ENCODE data around the gene ATP10A.
"Not testable (repeated sequence)": the region's sequence is repeated elsewhere in the genome, so short reads cannot be mapped to it uniquely, and the experiment has no call there.

ATP10A gene

GRCh38 chr15:25777037-25777436 is 86.1 kb downstream of the ATP10A start:
- peaks cover 3 to 21% of the 10 kb centered on the region in 2 donors for H3K9me3 ChIP-seq (ENCODE audit: control insufficient read depth in 1 of 2, low read length in 2 of 2)
- no peak overlapping the region for H3K9ac ChIP-seq (ENCODE audit: low read depth in 1 of 2, low read length in 2 of 2)
- H3K27me3 ChIP-seq (ENCODE audit: control insufficient read depth in 1 of 2, insufficient read depth in 2 of 2, low read length in 2 of 2), result no peaks in the 10 kb centered on the region
- no peaks in the 10 kb centered on the region for H3K4me1 ChIP-seq (ENCODE audit: control insufficient read depth in 1 of 2, insufficient read depth in 2 of 2, low read length in 2 of 2)
- H3K27ac ChIP-seq (ENCODE audit: low read depth, low read length), result no peak overlapping the region
- no peak overlapping the region for H3K4me3 ChIP-seq (ENCODE audit: low read depth in 1 of 2, low read length in 2 of 2)
- H3K36me3 ChIP-seq (ENCODE audit: control insufficient read depth in 1 of 2, insufficient read depth in 2 of 2, low read length in 2 of 2), result peaks cover 0 to 5% of the 10 kb centered on the region in 2 donors

GRCh38 chr15:25776071-25776746 is 86.9 kb downstream of the ATP10A start:
- Histone ChIP-seq H3K9me3 (ENCODE audit: control insufficient read depth in 1 of 2, low read length in 2 of 2) (peaks cover 3 to 21% of the 10 kb centered on the region in 2 donors), H3K4me3 (ENCODE audit: low read depth in 1 of 2, low read length in 2 of 2) (no peak overlapping the region), H3K36me3 (ENCODE audit: control insufficient read depth in 1 of 2, insufficient read depth in 2 of 2, low read length in 2 of 2) (peaks cover 0 to 5% of the 10 kb centered on the region in 2 donors), H3K27me3 (ENCODE audit: control insufficient read depth in 1 of 2, insufficient read depth in 2 of 2, low read length in 2 of 2) (no peaks in the 10 kb centered on the region), H3K27ac (ENCODE audit: low read depth, low read length) (no peak overlapping the region), H3K4me1 (ENCODE audit: control insufficient read depth in 1 of 2, insufficient read depth in 2 of 2, low read length in 2 of 2) (no peaks in the 10 kb centered on the region), H3K9ac (ENCODE audit: low read depth in 1 of 2, low read length in 2 of 2) (no peak overlapping the region)

GRCh38 chr15:25775317-25775912 is 87.7 kb downstream of the ATP10A start:
- Histone ChIP-seq H3K4me1 (ENCODE audit: control insufficient read depth in 1 of 2, insufficient read depth in 2 of 2, low read length in 2 of 2) (no peaks in the 10 kb centered on the region), H3K4me3 (ENCODE audit: low read depth in 1 of 2, low read length in 2 of 2) (no peak overlapping the region), H3K9me3 (ENCODE audit: control insufficient read depth in 1 of 2, low read length in 2 of 2) (peaks cover 3 to 22% of the 10 kb centered on the region in 2 donors), H3K36me3 (ENCODE audit: control insufficient read depth in 1 of 2, insufficient read depth in 2 of 2, low read length in 2 of 2) (peaks cover 0 to under 1% of the 10 kb centered on the region in 2 donors), H3K9ac (ENCODE audit: low read depth in 1 of 2, low read length in 2 of 2) (no peak overlapping the region), H3K27me3 (ENCODE audit: control insufficient read depth in 1 of 2, insufficient read depth in 2 of 2, low read length in 2 of 2) (no peaks in the 10 kb centered on the region), H3K27ac (ENCODE audit: low read depth, low read length) (no peak overlapping the region)

- Histone ChIP-seq H3K9me3 (ENCODE audit: control insufficient read depth in 1 of 2, low read length in 2 of 2) (peaks cover 3 to 22% of the 10 kb centered on the region in 2 donors), H3K36me3 (ENCODE audit: control insufficient read depth in 1 of 2, insufficient read depth in 2 of 2, low read length in 2 of 2) (no peaks in the 10 kb centered on the region), H3K27me3 (ENCODE audit: control insufficient read depth in 1 of 2, insufficient read depth in 2 of 2, low read length in 2 of 2) (no peaks in the 10 kb centered on the region), H3K4me3 (ENCODE audit: low read depth in 1 of 2, low read length in 2 of 2) (no peak overlapping the region), H3K9ac (ENCODE audit: low read depth in 1 of 2, low read length in 2 of 2) (no peak overlapping the region), H3K27ac (ENCODE audit: low read depth, low read length) (no peak overlapping the region), H3K4me1 (ENCODE audit: control insufficient read depth in 1 of 2, insufficient read depth in 2 of 2, low read length in 2 of 2) (no peaks in the 10 kb centered on the region)
Observed at GRCh38 chr15:25774871-25775270, 88.3 kb downstream of the ATP10A start.

- no peak overlapping the region for H3K27ac ChIP-seq (ENCODE audit: low read depth, low read length)
- no peak overlapping the region for H3K4me3 ChIP-seq (ENCODE audit: low read depth in 1 of 2, low read length in 2 of 2)
- H3K9ac ChIP-seq (ENCODE audit: low read depth in 1 of 2, low read length in 2 of 2), result no peak overlapping the region
- H3K4me1 ChIP-seq (ENCODE audit: control insufficient read depth in 1 of 2, insufficient read depth in 2 of 2, low read length in 2 of 2), result no peaks in the 10 kb centered on the region
- H3K36me3 ChIP-seq (ENCODE audit: control insufficient read depth in 1 of 2, insufficient read depth in 2 of 2, low read length in 2 of 2), result no peaks in the 10 kb centered on the region
- peaks cover 3 to 19% of the 10 kb centered on the region in 2 donors for H3K9me3 ChIP-seq (ENCODE audit: control insufficient read depth in 1 of 2, low read length in 2 of 2)
- no peaks in the 10 kb centered on the region for H3K27me3 ChIP-seq (ENCODE audit: control insufficient read depth in 1 of 2, insufficient read depth in 2 of 2, low read length in 2 of 2)
Observed at GRCh38 chr15:25773248-25773647, 89.9 kb downstream of the ATP10A start.

GRCh38 chr15:25772500-25772899 is 90.6 kb downstream of the ATP10A start:
- H3K9me3 ChIP-seq (ENCODE audit: control insufficient read depth in 1 of 2, low read length in 2 of 2), result peaks cover 3 to 19% of the 10 kb centered on the region in 2 donors
- H3K9ac ChIP-seq (ENCODE audit: low read depth in 1 of 2, low read length in 2 of 2), result no peak overlapping the region
- H3K4me3 ChIP-seq (ENCODE audit: low read depth in 1 of 2, low read length in 2 of 2), result no peak overlapping the region
- H3K36me3 ChIP-seq (ENCODE audit: control insufficient read depth in 1 of 2, insufficient read depth in 2 of 2, low read length in 2 of 2), result no peaks in the 10 kb centered on the region
- H3K4me1 ChIP-seq (ENCODE audit: control insufficient read depth in 1 of 2, insufficient read depth in 2 of 2, low read length in 2 of 2), result no peaks in the 10 kb centered on the region
- no peak overlapping the region for H3K27ac ChIP-seq (ENCODE audit: low read depth, low read length)
- H3K27me3 ChIP-seq (ENCODE audit: control insufficient read depth in 1 of 2, insufficient read depth in 2 of 2, low read length in 2 of 2), result no peaks in the 10 kb centered on the region

GRCh38 chr15:25771736-25772135 is 91.4 kb downstream of the ATP10A start:
- not testable (repeated sequence) for H3K4me1 ChIP-seq (ENCODE audit: control insufficient read depth in 1 of 2, insufficient read depth in 2 of 2, low read length in 2 of 2)

GRCh38 chr15:25771338-25771706 is 91.8 kb downstream of the ATP10A start:
- Histone ChIP-seq H3K4me1 (ENCODE audit: control insufficient read depth in 1 of 2, insufficient read depth in 2 of 2, low read length in 2 of 2) (no peaks in the 10 kb centered on the region), H3K36me3 (ENCODE audit: control insufficient read depth in 1 of 2, insufficient read depth in 2 of 2, low read length in 2 of 2) (no peaks in the 10 kb centered on the region), H3K9ac (ENCODE audit: low read depth in 1 of 2, low read length in 2 of 2) (no peak overlapping the region), H3K27me3 (ENCODE audit: control insufficient read depth in 1 of 2, insufficient read depth in 2 of 2, low read length in 2 of 2) (no peaks in the 10 kb centered on the region), H3K9me3 (ENCODE audit: control insufficient read depth in 1 of 2, low read length in 2 of 2) (peaks cover 0 to 17% of the 10 kb centered on the region in 2 donors), H3K4me3 (ENCODE audit: low read depth in 1 of 2, low read length in 2 of 2) (no peak overlapping the region), H3K27ac (ENCODE audit: low read depth, low read length) (no peak overlapping the region)

More at GRCh38 chr15:25771736-25772135, 91.4 kb downstream of the ATP10A start:
- H3K36me3 ChIP-seq (ENCODE audit: control insufficient read depth in 1 of 2, insufficient read depth in 2 of 2, low read length in 2 of 2); H3K27me3 ChIP-seq (ENCODE audit: control insufficient read depth in 1 of 2, insufficient read depth in 2 of 2, low read length in 2 of 2); H3K4me3 ChIP-seq (ENCODE audit: low read depth in 1 of 2, low read length in 2 of 2); H3K27ac ChIP-seq (ENCODE audit: low read depth, low read length); H3K9ac ChIP-seq (ENCODE audit: low read depth in 1 of 2, low read length in 2 of 2): not testable (repeated sequence)
- peaks cover 0 to 17% of the 10 kb centered on the region in 2 donors for H3K9me3 ChIP-seq (ENCODE audit: control insufficient read depth in 1 of 2, low read length in 2 of 2)

DNA sequence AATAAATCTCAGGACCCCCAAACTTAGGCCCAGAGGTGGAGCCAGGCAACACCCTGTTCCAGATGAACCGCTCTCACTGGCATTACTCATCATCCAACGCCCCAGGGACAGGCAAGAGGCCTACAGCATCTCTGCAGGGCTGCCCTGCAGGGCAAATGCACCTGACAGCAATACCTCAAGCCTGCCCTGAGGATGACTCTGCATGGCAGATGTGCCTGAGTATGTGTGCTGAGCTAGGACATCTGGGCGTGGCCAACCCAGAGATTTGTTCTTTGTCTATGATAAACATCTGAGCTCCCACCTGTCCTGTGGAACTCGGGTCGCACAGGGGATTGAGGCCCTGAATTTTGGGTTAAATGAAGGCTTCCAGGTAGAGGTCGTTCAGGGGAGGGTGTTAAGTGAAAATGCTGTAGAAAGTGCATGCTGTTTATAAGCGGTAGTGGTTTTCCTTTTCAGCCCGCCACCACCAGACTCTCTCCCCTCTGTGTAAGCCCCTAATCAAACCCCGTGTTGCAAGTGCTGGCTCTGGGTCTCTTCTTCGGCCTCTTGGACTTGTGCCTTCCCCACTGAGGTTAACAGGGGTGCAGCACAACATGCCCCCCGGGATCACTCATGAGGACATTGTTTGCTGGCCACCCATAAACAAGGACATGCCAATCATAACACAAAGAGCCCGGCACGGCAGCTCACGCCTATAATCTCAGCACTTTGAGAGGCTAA is 92.3 kb downstream of the ATP10A start:
- Histone ChIP-seq H3K9ac (ENCODE audit: low read depth in 1 of 2, low read length in 2 of 2) (no peak overlapping the region), H3K27ac (ENCODE audit: low read depth, low read length) (no peak overlapping the region), H3K9me3 (ENCODE audit: control insufficient read depth in 1 of 2, low read length in 2 of 2) (peaks cover 0 to 19% of the 10 kb centered on the region in 2 donors), H3K4me1 (ENCODE audit: control insufficient read depth in 1 of 2, insufficient read depth in 2 of 2, low read length in 2 of 2) (no peaks in the 10 kb centered on the region), H3K27me3 (ENCODE audit: control insufficient read depth in 1 of 2, insufficient read depth in 2 of 2, low read length in 2 of 2) (no peaks in the 10 kb centered on the region), H3K36me3 (ENCODE audit: control insufficient read depth in 1 of 2, insufficient read depth in 2 of 2, low read length in 2 of 2) (no peaks in the 10 kb centered on the region), H3K4me3 (ENCODE audit: low read depth in 1 of 2, low read length in 2 of 2) (no peak overlapping the region)

GRCh38 chr15:25770031-25770430 is 93.1 kb downstream of the ATP10A start:
- no peak overlapping the region for H3K27ac ChIP-seq (ENCODE audit: low read depth, low read length)
- H3K36me3 ChIP-seq (ENCODE audit: control insufficient read depth in 1 of 2, insufficient read depth in 2 of 2, low read length in 2 of 2), result no peaks in the 10 kb centered on the region
- no peaks in the 10 kb centered on the region for H3K27me3 ChIP-seq (ENCODE audit: control insufficient read depth in 1 of 2, insufficient read depth in 2 of 2, low read length in 2 of 2)
- no peak overlapping the region for H3K4me3 ChIP-seq (ENCODE audit: low read depth in 1 of 2, low read length in 2 of 2)
- peaks cover 0 to 17% of the 10 kb centered on the region in 2 donors for H3K9me3 ChIP-seq (ENCODE audit: control insufficient read depth in 1 of 2, low read length in 2 of 2)
- no peaks in the 10 kb centered on the region for H3K4me1 ChIP-seq (ENCODE audit: control insufficient read depth in 1 of 2, insufficient read depth in 2 of 2, low read length in 2 of 2)
- H3K9ac ChIP-seq (ENCODE audit: low read depth in 1 of 2, low read length in 2 of 2), result no peak overlapping the region

Measured in duodenal mucosa (tissue), 2 donors.